ENCODE results near the gene LIPM.

GRCh38 chr10:88838766-88839350, 36.3 kb downstream of the LIPM start:
- TF ChIP-seq, protein P1, sequence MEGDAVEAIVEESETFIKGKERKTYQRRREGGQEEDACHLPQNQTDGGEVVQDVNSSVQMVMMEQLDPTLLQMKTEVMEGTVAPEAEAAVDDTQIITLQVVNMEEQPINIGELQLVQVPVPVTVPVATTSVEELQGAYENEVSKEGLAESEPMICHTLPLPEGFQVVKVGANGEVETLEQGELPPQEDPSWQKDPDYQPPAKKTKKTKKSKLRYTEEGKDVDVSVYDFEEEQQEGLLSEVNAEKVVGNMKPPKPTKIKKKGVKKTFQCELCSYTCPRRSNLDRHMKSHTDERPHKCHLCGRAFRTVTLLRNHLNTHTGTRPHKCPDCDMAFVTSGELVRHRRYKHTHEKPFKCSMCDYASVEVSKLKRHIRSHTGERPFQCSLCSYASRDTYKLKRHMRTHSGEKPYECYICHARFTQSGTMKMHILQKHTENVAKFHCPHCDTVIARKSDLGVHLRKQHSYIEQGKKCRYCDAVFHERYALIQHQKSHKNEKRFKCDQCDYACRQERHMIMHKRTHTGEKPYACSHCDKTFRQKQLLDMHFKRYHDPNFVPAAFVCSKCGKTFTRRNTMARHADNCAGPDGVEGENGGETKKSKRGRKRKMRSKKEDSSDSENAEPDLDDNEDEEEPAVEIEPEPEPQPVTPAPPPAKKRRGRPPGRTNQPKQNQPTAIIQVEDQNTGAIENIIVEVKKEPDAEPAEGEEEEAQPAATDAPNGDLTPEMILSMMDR (IDR thresholded peaks at IDR 0.05), result no peak
- no peak for TF ChIP-seq POLR2AphosphoS5 (IDR thresholded peaks at IDR 0.05)
- TF ChIP-seq EP300 (IDR thresholded peaks at IDR 0.05), result no peak
- no peak for TF ChIP-seq POLR2A (IDR thresholded peaks at IDR 0.05)

All from suprapubic skin (tissue), 4 donors.